Activated CD8-positive, alpha-beta memory T cell treated with anti-CD3 and anti-CD28 coated beads, Interleukin-2, amount 50 U/mL, for 24 hours (primary cell): ENCODE data around the gene RPP30.
"Not testable (repeated sequence)": the region's sequence is repeated elsewhere in the genome, so short reads cannot be mapped to it uniquely, and the experiment has no call there.

ENCODE experiments used
- DNase-seq: peaks from one replicate; pipeline ENCODE4 v3.0.0-alpha.2; 2020; ENCODE audit errors: extremely low read depth

RPP30 gene

GRCh38 chr10:90939648-90940047 is 67.9 kb downstream of the RPP30 start:
- no peak for DNase-seq

- DNase-seq = not testable (repeated sequence)
Measured at GRCh38 chr10:90942980-90943379, 71.2 kb downstream of the RPP30 start.

- DNase-seq = no peak
Measured at GRCh38 chr10:90944749-90945148, 73.0 kb downstream of the RPP30 start.

GRCh38 chr10:90945491-90946070 is 73.8 kb downstream of the RPP30 start:
- no peak for DNase-seq

- DNase-seq = no peak
Measured at GRCh38 chr10:90947030-90947960, 75.5 kb downstream of the RPP30 start.
